ENCODE results near the gene TANC1. TPM values are rescaled to one million over a fixed set of nuclear protein-coding genes. Genes with fewer than 3 reads are reported as not detected.

Gene TANC1
- total RNA-seq, 1 donor from 2014 or later: 0.47 TPM

DNA sequence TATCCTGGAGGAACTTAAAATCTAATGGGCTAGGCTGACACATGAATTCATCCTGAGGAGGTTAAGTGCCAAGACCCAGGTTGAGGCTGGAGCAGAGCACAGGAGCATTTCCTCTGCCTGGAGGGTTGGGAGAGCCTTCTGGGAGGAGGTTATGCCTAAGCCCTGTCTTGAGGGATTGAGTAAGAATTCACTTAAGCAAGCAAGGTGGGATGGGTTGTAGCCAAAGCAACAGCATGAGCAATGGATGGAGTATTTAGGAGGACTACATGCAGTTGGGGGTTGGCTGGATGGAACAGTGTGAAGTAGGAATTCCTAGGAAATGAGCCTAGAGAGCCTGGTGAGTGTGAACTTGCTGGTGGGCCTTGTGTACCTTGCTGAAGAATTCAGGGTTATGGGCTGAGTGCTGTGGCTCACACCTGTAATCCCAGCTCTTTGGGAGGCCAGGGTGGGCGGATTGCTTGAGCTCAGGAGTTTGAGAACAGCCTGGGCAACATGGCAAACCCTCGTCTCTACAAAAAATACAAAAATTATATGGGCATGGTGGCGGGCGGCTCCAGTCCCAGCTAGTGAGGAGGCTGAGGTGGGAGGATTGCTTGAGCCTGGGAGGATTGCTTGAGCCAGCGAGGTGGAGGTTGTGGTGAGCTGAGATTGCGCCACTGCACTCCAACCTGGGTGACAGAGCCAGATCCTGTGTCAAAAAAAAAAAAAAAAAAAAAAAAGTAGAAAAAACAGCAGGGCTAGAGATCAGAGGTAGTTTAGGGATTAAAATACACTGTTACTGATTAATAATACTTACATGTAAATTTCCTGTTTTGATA is 22.2 kb downstream of the TANC1 start:
- Mint-ChIP-seq H3K4me3 (no peak overlapping the region), H3K36me3 (ENCODE audit: low read depth) (no peaks in the 10 kb centered on the region), H3K9me3 (no peaks in the 10 kb centered on the region), H3K4me1 (ENCODE audit: low read depth) (no peaks in the 10 kb centered on the region), H3K27ac (no peak overlapping the region), H3K27me3 (ENCODE audit: insufficient read depth) (peaks cover 3% of the 10 kb centered on the region)
- no peak for DNase-seq (ENCODE audit: low spot score)
- intact Hi-C loops (cut with micrococcal nuclease): no loop called here

DNA sequence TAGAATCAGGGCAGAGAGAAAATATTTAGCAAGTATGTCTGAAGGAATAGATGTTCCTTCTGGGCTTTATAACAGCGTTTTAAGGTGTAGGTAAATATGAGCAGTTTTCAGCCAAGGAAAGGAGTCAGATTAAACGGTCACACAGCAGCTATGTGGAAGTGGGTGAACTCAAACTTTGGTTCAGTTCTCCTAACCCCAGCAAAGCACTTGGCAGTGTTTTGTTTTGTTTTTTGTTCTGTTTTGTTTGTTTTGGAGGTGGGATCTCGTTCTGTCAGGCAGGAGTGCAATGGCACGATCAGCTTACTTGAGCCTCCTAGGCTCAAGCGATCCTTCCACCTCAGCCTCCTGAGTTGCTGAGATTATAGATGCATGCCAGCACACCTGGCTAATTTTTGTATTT is 24.6 kb downstream of the TANC1 start:
- Mint-ChIP-seq H3K27me3 (ENCODE audit: insufficient read depth) (peaks cover 3% of the 10 kb centered on the region), H3K9me3 (no peaks in the 10 kb centered on the region), H3K27ac (no peak overlapping the region), H3K4me1 (ENCODE audit: low read depth) (no peaks in the 10 kb centered on the region), H3K36me3 (ENCODE audit: low read depth) (no peaks in the 10 kb centered on the region), H3K4me3 (no peak overlapping the region)
- intact Hi-C loops (cut with micrococcal nuclease): no loop called here
- DNase-seq (ENCODE audit: low spot score): no peak

DNA sequence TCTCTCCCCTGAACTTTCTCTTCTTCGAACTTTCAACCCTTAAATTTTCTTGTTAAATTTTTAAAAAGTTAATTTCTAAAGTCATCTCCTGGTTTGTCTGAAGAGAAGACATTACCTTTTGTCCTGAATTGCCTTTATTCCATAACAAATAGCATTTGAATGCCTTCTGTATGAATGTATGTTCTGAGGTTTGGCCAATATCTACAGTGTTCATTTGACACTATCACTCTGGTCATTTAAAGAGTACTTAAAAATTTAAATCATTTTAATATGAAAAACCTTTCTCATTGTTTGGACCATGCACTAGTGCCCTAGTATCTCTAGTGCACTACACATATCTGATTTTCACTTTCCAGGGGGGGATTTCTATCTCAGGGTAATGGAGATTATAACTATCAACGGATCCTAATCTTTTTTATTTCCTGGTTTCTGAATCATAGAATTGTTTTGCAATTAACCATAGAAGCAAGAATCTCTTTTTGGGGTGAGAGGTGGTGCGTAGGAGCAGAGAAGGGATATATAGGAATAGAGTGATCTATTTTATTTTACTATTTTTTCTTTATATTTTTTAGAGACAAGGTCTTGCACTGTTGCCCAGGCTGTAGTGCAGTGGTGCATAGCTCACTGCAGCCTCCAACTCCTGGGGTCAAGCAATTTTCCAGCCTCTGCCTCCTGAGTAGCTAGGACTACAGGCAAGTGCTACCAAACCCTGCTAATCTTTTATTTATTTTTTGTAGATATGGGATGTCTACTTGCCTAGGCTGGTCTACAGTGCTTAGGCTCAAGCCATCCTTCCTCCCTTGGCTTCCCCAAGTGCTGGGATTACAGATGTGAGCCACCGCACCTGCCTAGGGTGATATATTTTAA is 25.5 kb downstream of the TANC1 start:
- no peaks in the 10 kb centered on the region for H3K36me3 Mint-ChIP-seq (ENCODE audit: low read depth)
- H3K4me1 Mint-ChIP-seq (ENCODE audit: low read depth): no peaks in the 10 kb centered on the region
- no peak overlapping the region for H3K27ac Mint-ChIP-seq
- peaks cover 3% of the 10 kb centered on the region for H3K27me3 Mint-ChIP-seq (ENCODE audit: insufficient read depth)
- H3K9me3 Mint-ChIP-seq: no peaks in the 10 kb centered on the region
- DNase-seq (ENCODE audit: low spot score): no peak
- no peak overlapping the region for H3K4me3 Mint-ChIP-seq
- intact Hi-C loops (cut with micrococcal nuclease): no loop called here

DNA sequence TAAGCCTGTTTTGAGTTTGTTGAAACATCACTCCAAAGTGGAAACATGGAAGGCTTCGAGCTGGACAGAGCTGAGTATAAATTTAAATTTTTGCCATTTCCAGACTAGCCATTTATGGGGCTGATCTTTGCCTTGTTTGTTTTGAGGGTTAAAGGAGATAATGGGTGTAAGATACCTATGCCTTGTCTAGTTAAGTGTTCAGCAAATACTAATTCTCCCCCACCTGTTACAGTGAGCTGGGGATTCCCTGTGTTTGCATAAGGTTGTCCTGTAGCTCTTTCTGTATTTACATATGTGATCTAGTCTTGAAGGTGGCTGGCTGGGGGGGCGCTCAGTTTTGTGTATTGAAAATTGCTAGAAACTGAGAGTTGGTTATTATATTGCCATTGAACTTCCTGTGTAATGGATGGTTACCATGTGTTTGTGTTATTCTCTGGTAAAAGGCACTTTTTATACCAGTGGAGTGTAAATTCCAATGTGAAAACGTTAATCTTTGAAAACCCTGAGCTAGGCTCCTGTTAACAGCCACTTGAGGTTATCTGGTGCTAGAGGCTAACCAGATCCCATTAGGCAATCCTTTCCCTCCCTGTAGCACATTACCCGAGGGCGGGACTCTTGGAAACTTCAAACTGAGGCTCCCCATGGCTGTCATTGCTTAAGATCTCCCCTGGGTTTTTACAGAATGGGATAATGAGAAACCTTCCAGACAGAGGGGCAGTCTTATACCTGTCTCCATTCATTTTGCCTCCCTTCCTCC is 26.7 kb downstream of the TANC1 start:
- DNase-seq (ENCODE audit: low spot score): no peak
- Mint-ChIP-seq H3K27me3 (ENCODE audit: insufficient read depth) (peaks cover 3% of the 10 kb centered on the region), H3K4me1 (ENCODE audit: low read depth) (peaks cover 5% of the 10 kb centered on the region), H3K36me3 (ENCODE audit: low read depth) (no peaks in the 10 kb centered on the region), H3K9me3 (no peaks in the 10 kb centered on the region), H3K4me3 (no peak overlapping the region), H3K27ac (no peak overlapping the region)
- intact Hi-C loops (cut with micrococcal nuclease): no loop called here

DNA sequence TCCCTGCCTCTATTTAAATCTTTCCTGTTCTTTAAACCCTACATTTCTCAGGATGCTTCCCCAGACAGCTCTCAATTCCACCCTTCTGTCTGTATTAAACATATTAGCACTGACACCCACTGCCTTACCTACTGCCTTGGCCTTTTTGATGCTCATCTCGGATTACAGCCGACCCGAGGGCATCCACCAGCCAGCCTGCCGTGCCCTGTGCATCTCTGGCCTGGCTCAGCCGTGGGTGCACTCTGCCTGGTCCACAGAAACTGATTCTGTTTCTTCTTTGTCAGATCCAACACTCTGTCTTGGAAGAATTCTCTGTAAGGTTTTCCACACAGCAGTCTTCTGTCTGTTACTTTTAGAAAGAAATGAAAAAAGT is 27.2 kb downstream of the TANC1 start:
- Mint-ChIP-seq H3K36me3 (ENCODE audit: low read depth) (no peaks in the 10 kb centered on the region), H3K4me3 (no peak overlapping the region), H3K27me3 (ENCODE audit: insufficient read depth) (peaks cover 3% of the 10 kb centered on the region), H3K27ac (no peak overlapping the region), H3K4me1 (ENCODE audit: low read depth) (peaks cover 5% of the 10 kb centered on the region), H3K9me3 (no peaks in the 10 kb centered on the region)
- DNase-seq (ENCODE audit: low spot score): no peak
- intact Hi-C loops (cut with micrococcal nuclease): no loop called here

DNA sequence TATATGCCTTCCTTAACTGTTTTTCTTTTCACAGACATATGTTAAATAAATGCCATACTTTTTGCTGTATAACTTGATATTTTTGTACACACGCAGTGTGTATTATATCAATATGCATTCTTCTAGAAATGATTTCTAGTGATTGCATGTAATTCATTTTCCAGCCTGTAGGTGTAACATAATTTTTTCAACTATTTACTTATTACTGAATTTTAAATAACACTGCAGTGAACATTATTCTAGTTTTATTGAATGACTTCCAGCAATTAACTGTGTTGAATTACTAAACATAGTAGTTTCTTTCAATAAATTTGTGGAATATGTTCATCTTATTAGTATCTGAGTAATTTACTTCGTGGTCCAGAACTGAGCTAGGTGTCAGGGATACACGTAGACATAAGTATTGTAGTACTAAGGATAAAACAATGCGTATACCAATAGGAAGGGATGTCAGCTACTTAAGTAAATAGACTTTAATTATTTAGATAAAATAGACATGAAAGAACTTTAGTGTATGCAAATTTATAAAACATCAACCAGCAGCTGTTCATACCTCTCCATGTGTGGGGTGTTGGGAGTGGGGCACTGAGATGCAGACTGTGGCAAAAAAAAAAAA is 28.0 kb downstream of the TANC1 start:
- Mint-ChIP-seq H3K4me1 (ENCODE audit: low read depth) (peaks cover 5% of the 10 kb centered on the region), H3K4me3 (no peak overlapping the region), H3K36me3 (ENCODE audit: low read depth) (no peaks in the 10 kb centered on the region), H3K27ac (no peak overlapping the region), H3K9me3 (no peaks in the 10 kb centered on the region), H3K27me3 (ENCODE audit: insufficient read depth) (peaks cover 3% of the 10 kb centered on the region)
- no peak for DNase-seq (ENCODE audit: low spot score)
- intact Hi-C loops (cut with micrococcal nuclease): no loop called here

DNA sequence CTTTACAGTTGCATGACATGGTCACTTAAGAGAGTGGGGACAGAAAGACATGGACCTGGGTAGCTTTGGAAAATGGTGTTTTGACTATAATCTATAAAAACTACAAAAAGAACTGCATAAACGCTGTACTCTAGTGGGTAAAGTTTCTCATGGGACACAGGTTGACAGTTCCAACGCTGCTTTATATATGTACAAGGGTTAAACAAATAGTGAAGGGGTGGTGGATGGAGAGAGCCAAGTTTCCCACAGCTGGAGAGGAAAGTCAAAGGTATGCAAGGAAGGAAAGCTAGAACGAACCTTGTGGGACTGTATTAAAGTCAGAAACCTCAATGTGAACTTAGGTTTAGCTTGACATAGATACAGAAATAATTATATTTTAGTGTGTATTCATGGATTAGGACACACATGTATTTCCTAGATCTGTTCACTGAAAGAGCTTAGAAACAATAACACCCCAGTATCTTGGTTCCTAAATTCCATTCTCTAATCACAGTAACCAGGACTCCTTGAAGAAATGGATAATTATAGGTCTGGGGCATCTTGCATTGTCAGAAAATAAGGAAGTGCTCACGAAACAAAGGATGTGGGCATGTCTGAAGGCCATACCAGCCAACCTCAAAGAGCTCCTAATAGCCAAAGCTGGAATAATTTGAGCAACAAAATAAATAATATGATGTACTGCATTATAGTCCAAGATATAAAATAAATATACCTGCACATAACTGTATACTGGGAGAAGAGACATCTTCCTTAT is 28.8 kb downstream of the TANC1 start:
- intact Hi-C loops (cut with micrococcal nuclease): no loop called here
- H3K36me3 Mint-ChIP-seq (ENCODE audit: low read depth): no peaks in the 10 kb centered on the region
- H3K27ac Mint-ChIP-seq: no peak overlapping the region
- peaks cover 5% of the 10 kb centered on the region for H3K4me1 Mint-ChIP-seq (ENCODE audit: low read depth)
- H3K4me3 Mint-ChIP-seq: no peak overlapping the region
- peaks cover 2% of the 10 kb centered on the region for H3K27me3 Mint-ChIP-seq (ENCODE audit: insufficient read depth)
- no peak for DNase-seq (ENCODE audit: low spot score)
- H3K9me3 Mint-ChIP-seq: no peaks in the 10 kb centered on the region

DNA sequence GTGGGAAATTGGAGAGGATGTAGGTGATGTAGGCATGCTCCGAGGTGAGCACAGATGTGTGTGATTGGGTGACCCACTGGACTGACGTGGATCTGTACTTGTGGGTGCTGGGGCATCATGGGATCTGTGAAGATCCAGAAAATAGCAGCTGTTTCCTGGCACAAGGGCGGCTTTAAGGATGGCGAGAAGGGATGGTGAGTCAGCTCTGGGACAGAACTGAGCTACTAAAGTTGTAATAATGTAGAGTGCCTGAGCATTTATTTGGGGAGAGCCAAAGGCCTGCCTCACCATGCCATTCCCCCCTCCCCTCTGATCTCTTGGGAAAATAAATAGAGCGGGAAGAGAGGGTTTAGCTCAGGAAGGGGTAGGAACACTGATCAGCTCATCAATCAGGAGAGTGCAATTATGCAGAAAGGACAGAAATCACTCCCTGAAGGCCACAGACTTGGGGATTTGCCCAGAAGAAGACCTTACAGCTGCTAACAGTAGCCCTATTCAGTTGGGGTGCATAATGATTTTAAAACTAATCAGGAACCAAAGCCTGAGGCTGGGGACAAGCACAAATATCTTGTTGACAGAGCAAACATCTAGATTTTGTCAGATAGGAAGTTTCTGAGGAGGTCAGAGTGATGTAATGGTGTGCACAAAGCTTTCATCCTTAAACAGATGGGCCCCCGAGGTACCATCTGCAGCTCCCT is 30.3 kb downstream of the TANC1 start:
- DNase-seq (ENCODE audit: low spot score): no peak
- Mint-ChIP-seq H3K9me3 (no peaks in the 10 kb centered on the region), H3K36me3 (ENCODE audit: low read depth) (no peaks in the 10 kb centered on the region), H3K27ac (no peak overlapping the region), H3K4me3 (no peak overlapping the region), H3K27me3 (ENCODE audit: insufficient read depth) (no peaks in the 10 kb centered on the region), H3K4me1 (ENCODE audit: low read depth) (peaks cover 5% of the 10 kb centered on the region)
- intact Hi-C loops (cut with micrococcal nuclease): no loop called here

DNA sequence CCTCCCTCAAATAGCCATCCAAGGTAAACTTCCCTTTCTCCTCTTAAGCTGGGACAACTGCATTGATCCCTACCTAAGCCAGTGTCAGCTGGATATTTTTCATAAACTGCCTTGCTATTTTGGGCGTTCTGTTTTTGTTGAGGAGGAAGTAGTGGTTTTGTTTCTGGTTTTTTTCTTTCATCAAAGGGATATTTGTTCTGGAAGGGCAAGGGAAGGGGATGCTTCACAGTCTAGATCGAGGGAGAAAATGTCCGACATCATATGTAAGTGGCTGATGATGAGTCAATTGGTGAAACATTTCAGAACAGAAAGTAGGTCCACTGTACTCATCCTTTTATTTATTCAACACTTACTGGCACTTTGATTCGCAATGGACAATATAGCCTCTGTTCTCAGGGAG is 31.0 kb downstream of the TANC1 start:
- Mint-ChIP-seq H3K4me3 (no peak overlapping the region), H3K27me3 (ENCODE audit: insufficient read depth) (peaks cover 2% of the 10 kb centered on the region), H3K27ac (no peak overlapping the region), H3K9me3 (peaks cover under 1% of the 10 kb centered on the region), H3K36me3 (ENCODE audit: low read depth) (no peaks in the 10 kb centered on the region), H3K4me1 (ENCODE audit: low read depth) (peaks cover 5% of the 10 kb centered on the region)
- DNase-seq (ENCODE audit: low spot score): no peak
- intact Hi-C loops (cut with micrococcal nuclease): no loop called here

DNA sequence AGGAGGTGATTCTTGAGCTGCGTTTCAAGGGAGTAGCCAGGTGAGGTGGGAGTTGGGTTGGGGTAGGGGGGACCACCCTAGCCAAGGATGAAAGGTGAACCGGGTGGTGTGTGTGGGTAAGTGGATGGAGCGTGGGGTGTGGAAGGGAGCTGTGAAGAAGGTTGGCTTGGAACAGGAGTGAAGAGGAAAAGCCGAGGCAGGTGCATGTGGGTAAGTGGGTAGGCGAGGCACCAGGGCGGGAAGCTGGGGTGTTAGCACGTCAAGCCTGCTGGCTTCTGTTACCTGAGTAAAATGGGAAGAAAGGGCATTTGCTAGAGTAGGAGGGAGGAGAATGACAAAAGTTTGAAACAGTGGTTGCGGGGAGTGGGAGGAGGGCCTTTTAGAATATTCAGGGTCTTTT is 31.6 kb downstream of the TANC1 start:
- no peak for DNase-seq (ENCODE audit: low spot score)
- Mint-ChIP-seq H3K27me3 (ENCODE audit: insufficient read depth) (peaks cover 3% of the 10 kb centered on the region), H3K4me3 (no peak overlapping the region), H3K27ac (no peak overlapping the region), H3K4me1 (ENCODE audit: low read depth) (peaks cover 5% of the 10 kb centered on the region), H3K36me3 (ENCODE audit: low read depth) (no peaks in the 10 kb centered on the region), H3K9me3 (peaks cover 5% of the 10 kb centered on the region)
- intact Hi-C loops (cut with micrococcal nuclease): no loop called here

DNA sequence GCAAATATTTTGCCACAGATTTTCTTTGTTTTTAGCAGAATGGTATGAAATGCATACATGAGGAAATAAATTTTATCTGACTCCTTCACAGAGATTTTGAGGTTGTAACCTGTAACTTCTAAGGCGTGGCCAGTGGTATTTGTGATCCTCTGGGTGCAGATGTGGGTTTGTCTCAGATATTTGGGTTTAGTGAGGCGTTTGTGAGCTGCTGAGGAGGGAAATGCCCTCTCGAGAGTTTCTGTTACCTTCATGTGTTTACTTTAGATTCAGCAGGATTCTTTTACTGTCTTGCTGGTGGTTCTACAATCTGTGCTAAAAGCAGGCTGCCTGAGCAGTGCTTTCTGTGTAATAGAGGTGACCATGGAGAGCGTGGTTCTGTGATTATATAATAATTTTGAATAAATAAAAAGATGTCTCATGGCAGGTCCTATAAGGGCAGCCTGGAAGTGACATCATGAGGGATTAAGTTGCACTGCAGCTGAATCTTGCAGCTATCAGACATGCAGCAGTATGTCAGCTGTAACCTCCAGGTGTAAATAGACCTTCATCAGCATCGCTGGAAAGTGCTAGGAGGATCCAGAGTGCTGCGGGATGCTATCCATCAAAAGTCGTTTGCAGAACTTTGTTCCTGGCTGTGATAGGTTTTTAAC is 34.1 kb downstream of the TANC1 start:
- intact Hi-C loops (cut with micrococcal nuclease): no loop called here
- DNase-seq (ENCODE audit: low spot score): no peak
- H3K27ac Mint-ChIP-seq: no peak overlapping the region
- H3K36me3 Mint-ChIP-seq (ENCODE audit: low read depth): no peaks in the 10 kb centered on the region
- H3K4me3 Mint-ChIP-seq: no peak overlapping the region
- peaks cover 3% of the 10 kb centered on the region for H3K27me3 Mint-ChIP-seq (ENCODE audit: insufficient read depth)
- H3K9me3 Mint-ChIP-seq: peaks cover 5% of the 10 kb centered on the region
- H3K4me1 Mint-ChIP-seq (ENCODE audit: low read depth): peaks cover 5% of the 10 kb centered on the region
